LNCAP (cell line): ENCODE measurements around the gene EME1.

Experiments used
- TF ChIP-seq, protein P1 (sequence below): fragments of 450-650 bp; IDR thresholded peaks from 2 replicates; pipeline ENCODE4 v1.5.1; 2017; ENCODE audit warnings: mild to moderate bottlenecking

Gene EME1

DNA sequence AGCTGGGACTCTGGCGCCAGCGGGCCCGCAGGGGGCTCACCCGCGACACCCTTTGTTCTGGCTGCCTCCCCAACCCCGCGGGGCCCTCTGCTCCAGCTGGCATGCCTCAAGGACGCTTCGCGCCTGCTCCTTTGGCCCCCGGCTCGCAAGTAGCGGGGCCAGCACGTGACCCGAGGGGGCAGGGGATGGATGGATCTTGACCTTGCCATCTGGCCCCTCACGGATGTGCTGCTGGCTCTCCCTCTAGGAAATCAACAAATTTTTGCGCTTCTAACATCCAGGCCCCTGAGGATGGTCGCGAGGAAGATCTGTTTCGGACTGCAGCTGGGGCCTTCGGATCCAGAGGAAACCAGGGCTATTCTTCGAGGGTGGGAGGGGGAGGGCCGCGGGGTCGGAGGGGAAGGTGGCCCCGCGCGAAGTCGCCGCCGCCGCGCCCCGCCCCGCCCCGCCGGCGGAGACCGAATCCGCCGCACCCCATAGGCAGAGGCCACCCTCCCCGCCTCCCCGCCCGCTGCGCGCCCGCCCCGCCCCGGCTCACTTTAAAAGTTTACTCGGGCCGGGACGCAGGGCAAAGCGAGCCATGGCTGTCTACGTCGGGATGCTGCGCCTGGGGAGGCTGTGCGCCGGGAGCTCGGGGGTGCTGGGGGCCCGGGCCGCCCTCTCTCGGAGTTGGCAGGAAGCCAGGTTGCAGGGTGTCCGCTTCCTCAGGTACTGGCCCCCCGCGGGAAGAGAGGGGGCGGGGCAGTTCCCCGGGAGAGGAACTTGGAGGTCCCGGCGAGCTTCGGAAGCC lies 52.8 kb downstream of the EME1 start, which contains the start of gene ACSF2:
TSS of gene ACSF2 (plus strand) at position 537 of the 790 bp plus-strand sequence. CDS start at position 581, 44 bp downstream.
- TF ChIP-seq, protein P1, sequence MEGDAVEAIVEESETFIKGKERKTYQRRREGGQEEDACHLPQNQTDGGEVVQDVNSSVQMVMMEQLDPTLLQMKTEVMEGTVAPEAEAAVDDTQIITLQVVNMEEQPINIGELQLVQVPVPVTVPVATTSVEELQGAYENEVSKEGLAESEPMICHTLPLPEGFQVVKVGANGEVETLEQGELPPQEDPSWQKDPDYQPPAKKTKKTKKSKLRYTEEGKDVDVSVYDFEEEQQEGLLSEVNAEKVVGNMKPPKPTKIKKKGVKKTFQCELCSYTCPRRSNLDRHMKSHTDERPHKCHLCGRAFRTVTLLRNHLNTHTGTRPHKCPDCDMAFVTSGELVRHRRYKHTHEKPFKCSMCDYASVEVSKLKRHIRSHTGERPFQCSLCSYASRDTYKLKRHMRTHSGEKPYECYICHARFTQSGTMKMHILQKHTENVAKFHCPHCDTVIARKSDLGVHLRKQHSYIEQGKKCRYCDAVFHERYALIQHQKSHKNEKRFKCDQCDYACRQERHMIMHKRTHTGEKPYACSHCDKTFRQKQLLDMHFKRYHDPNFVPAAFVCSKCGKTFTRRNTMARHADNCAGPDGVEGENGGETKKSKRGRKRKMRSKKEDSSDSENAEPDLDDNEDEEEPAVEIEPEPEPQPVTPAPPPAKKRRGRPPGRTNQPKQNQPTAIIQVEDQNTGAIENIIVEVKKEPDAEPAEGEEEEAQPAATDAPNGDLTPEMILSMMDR, result no peak

DNA sequence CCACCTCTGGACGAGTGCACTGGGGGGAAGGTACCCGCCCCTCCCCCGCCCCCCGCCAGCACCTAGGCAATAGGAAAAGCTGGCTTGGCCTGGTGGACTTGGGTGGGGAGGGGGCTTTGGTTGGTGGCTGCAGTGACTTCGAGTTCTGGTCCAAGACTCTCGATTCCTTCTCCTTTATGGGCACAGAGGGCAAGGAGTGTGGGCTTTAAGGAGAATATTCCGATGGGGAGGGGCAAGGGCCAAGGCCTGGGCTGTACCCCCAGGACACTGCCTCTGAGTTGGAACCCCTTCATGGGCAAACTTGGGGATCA lies 53.4 kb downstream of the EME1 start:
- TF ChIP-seq, protein P1, result no peak

DNA sequence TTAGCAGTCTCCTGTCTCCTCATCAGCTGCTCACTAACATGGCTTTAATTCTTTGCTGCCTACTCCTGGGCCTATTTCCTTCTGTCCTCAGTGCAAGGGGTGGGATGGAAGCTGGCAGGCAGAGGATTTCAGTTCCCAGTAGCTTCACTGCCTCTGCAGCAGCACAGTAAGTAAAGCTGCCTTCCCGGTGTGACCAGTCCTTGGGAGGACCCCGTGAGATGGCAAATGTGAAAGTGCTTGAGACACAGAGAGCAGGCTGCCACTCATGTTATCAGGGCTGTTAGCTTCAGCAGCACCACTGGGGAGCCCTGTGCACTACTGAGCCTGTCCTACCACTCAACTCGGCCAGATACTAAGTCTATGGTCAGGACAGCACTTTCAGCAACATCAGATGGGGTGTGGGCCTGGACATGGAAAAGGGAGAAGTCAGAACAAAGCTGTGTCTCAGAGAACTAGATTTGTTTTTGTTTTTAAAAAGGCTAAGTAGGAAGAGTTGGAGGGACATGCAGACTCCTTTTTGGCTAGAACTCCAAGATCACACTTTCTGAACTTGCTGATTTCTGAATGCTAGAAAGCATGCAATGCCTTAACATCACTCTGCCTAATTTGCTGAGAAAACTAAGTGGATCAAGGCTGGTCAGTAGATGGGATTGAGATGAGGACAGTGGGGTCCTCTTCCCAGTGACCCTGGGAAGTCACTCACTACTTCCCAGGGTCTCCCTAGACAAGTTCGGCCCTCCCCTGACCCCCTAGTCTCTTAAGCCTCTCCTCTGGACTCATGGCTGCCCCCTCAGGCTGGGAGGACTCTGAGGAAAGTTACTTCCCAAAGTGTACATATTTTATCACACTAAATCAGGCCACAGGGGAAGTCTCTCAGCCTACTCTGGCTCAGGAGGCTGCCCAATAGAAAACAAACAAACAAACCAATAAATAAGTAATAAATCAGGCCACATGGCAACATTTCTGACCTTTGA lies 54.1 kb downstream of the EME1 start:
- TF ChIP-seq, protein P1, result no peak; the same call in 1 of the 2 replicates

DNA sequence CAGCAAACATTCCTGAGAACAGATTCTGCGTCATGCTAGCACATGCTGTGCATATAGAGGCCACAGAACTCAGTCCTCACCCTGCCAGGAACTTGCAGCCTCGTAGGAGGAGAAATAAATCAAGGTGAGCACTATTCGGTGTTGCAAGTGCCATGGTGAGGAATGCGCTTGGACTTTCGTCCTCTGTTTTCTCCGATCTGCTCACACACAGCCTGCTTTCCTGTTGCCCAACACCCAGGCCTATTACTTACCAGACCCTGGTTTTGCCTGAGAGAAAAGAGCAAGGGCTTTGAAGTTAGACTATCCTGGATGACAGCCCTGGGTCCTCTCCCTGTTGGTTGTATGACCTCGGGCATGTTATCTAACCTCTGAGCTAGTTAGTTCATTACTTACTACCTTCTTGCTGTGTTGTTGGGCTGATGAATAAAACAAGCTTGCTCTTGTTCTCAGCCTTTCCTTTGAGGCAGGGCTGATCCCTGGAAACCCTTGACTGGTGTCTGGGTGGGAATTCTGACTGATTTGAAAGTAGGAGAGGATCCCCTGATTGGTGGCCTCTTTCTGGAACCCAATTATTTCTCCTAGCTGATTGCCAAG lies 55.9 kb downstream of the EME1 start:
- TF ChIP-seq, protein P1, result no peak

DNA sequence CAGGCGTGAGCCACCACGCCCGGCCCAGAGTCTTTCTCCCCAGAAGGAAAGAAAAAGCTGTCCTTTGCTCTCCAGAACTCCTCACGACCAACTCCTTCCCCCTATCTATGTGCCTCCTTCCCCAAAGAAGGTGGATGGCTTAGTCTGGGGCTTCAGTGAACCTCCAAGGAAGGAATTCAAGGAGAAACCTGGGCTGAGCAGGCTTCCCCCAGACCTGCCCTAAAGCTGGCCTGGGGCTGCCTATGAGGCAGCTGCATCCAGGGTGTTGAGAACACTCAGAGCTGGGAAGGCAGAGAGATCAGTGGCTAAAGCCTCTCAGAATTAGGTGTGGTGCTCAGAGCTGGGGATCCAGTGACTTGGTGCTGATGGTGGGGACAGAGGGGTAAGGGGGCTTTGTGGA lies 56.8 kb downstream of the EME1 start:
- TF ChIP-seq, protein P1, result no peak
